Pancreas (tissue), 10 donors: ENCODE data around the gene SERPINE1. TPM values are rescaled to one million over a fixed set of nuclear protein-coding genes. Genes with fewer than 3 reads are reported as not detected.
"Not testable (repeated sequence)": the region's sequence is repeated elsewhere in the genome, so short reads cannot be mapped to it uniquely, and the experiment has no call there.

Source experiments
- ATAC-seq, 4 donors: fragments of 200-7000 bp; cut with Tn5 transposase; one replicate each; pipeline versions ENCODE4 v1.8.0 to v1.9.1; 2020; ENCODE audit warnings: mild to moderate bottlenecking in 4 of 4, moderate library complexity in 4 of 4
- DNase-seq, 6 donors: peaks; one replicate each; pipeline ENCODE4 v3.0.0-alpha.2; 2020
- FAIRE-seq: peaks from 2 replicates; lab custom pipeline; 2012; peaks lifted over from hg19 to GRCh38; lab: Jason Lieb, UNC
- H3K27ac ChIP-seq, 4 donors: fragments of 200-600 bp; sonication (generic); 1 replicate in 3 of 4; 2 replicates in 1 of 4; pipeline versions ENCODE4 v1.5.0 to v1.8.0; 2020
- H3K27me3 ChIP-seq, 4 donors: fragments of 200-600 bp; one replicate each; pipeline ENCODE4 v1.8.0; 2021
- H3K36me3 ChIP-seq, 3 donors: fragments of 200-600 bp; sonication (generic) in 1 of 3; one replicate each; pipeline versions ENCODE4 v1.5.0 to v1.8.0; 2020 to 2021
- H3K4me1 ChIP-seq, 3 donors: fragments of 200-600 bp; one replicate each; pipeline ENCODE4 v1.8.0; 2021
- H3K4me3 ChIP-seq, 4 donors: fragments of 200-600 bp; sonication (generic) in 2 of 4; one replicate each; pipeline versions ENCODE4 v1.5.0 to v1.8.0; 2020 to 2021
- H3K9me3 ChIP-seq, 4 donors: fragments of 200-600 bp; one replicate each; pipeline ENCODE4 v1.8.0; 2021
- CTCF ChIP-seq, 4 donors: fragments of 200-600 bp; sonication (generic) in 3 of 4; IDR thresholded peaks; one replicate each; pipeline versions ENCODE4 v1.5.0 to v1.8.0; 2021; ENCODE audit warnings: antibody characterized with exemption in 4 of 4
- WGBS, 2 donors: extraction: QIAGEN DNeasy Blood & Tissue Kit; methylation state at CpG; one replicate each; pipeline ENCODE4 v1.1.7; 2013; 5-methylcytosine and 5-hydroxymethylcytosine counted together
- intact Hi-C, 3 donors: fragments of 100-400 bp; cut with DNase I; formaldehyde crosslinking; loops; one replicate each; pipeline versions ENCODE4 v1.11.1 to v1.14.2; 2022
- polyA plus RNA-seq, 2 donors: library from polyadenylated mRNA; stranded (reverse); fragments of 200-250 nt; gene quantifications; one replicate each; pipeline ENCODE4 v1.2.3, GENCODE V29; 2013
- total RNA-seq, 6 donors: library from RNA; stranded (reverse); fragmentation: NEBNext Ultra II Directional in 4 of 6; extraction: Animal tissue kit (Norgen Biotek cat#: 25700) in 4 of 6; gene quantifications; one replicate each; pipeline versions ENCODE4 v1.2.1 to v1.2.4, GENCODE V29; 2021 to 2023
- donor health status: healthy with polysubstance abuse.
- donor health status: DM: no; HTN: no; CAD: no; lungs with moderate emphysema.
- donor health status: DM: no; HTN: no; CAD: no.
- donor health status: control.
- donor health status: control.
- donor health status: Bipolar disorder and iron deficiency.
- donor health status: DM: yes; HTN: yes; CAD: no.
- donor health status: DM: no; HTN: no; CAD: no.
- donor health status: DM: no; HTN: no; CAD: no.
- donor health status: DM: yes; HTN: yes; CAD: no.

The SERPINE1 gene
- total and polyA plus RNA-seq, 8 donors = 0.98 to 14.5 (median 3.7) TPM

GRCh38 chr7:101089876-101090275, 37.0 kb upstream of the SERPINE1 start:
- DNase-seq = peak in 1 of 6 donors; percentile 53
- Histone ChIP-seq H3K36me3 (peaks cover 0 to 12% (median 7%) of the 10 kb centered on the region in 3 donors), H3K27me3 (no peaks in the 10 kb centered on the region), H3K4me3 (no peak overlapping the region), H3K27ac (no peak overlapping the region), H3K9me3 (no peaks in the 10 kb centered on the region), H3K4me1 (peaks cover 0 to 2% (median 1%) of the 10 kb centered on the region in 3 donors)
- no peak for FAIRE-seq
- 94 to 95% methylated on average over 9 of the region's 9 CpGs for WGBS, 2 donors
- TF ChIP-seq CTCF (IDR thresholded peaks at IDR 0.05) = no peak
- intact Hi-C loops = no loop called here
- no peak for ATAC-seq

- WGBS, 2 donors = 95 to 98% methylated on average over 23 to 51 of the region's 53 CpGs
- ATAC-seq = not testable (repeated sequence)
These were observed 34.5 kb upstream of the SERPINE1 start for GRCh38 chr7:101092266-101092905.

GRCh38 chr7:101093906-101094305, 33.0 kb upstream of the SERPINE1 start:
- Histone ChIP-seq H3K27me3 (no peaks in the 10 kb centered on the region), H3K9me3 (no peaks in the 10 kb centered on the region), H3K4me3 (no peak overlapping the region), H3K27ac (no peak overlapping the region), H3K4me1 (no peaks in the 10 kb centered on the region), H3K36me3 (peaks cover 0 to 3% (median 0%) of the 10 kb centered on the region in 3 donors)
- DNase-seq (no peak), FAIRE-seq (no peak), ATAC-seq (no peak)
- no peak for TF ChIP-seq CTCF (IDR thresholded peaks at IDR 0.05)
- 75 to 76% methylated on average over 4 of the region's 4 CpGs for WGBS, 2 donors
- intact Hi-C loops = no loop called here

More at GRCh38 chr7:101092266-101092905, 34.5 kb upstream of the SERPINE1 start:
- H3K4me3 ChIP-seq, intact Hi-C loops, FAIRE-seq, H3K27me3 ChIP-seq, H3K4me1 ChIP-seq, H3K27ac ChIP-seq, H3K9me3 ChIP-seq: not testable (repeated sequence)
- peak in 1 of 6 donors; percentile 63 for DNase-seq
- H3K36me3 ChIP-seq = peaks cover 0 to 12% (median 7%) of the 10 kb centered on the region in 3 donors

- no peak for DNase-seq
- Histone ChIP-seq H3K4me3 (no peak overlapping the region), H3K4me1 (no peaks in the 10 kb centered on the region), H3K9me3 (no peaks in the 10 kb centered on the region), H3K36me3 (no peaks in the 10 kb centered on the region), H3K27me3 (no peaks in the 10 kb centered on the region), H3K27ac (no peak overlapping the region)
- ATAC-seq = no peak
- intact Hi-C loops = no loop called here
- TF ChIP-seq CTCF (IDR thresholded peaks at IDR 0.05) = no peak
- no peak for FAIRE-seq
- 53 to 71% methylated on average over 9 of the region's 9 CpGs for WGBS, 2 donors
These were observed 32.5 kb upstream of the SERPINE1 start for GRCh38 chr7:101094376-101094775.

GRCh38 chr7:101094791-101095375, 32.0 kb upstream of the SERPINE1 start:
- no peak overlapping the region for H3K27ac ChIP-seq
- H3K4me1 ChIP-seq = no peaks in the 10 kb centered on the region
- H3K4me3 ChIP-seq = no peak overlapping the region
- H3K27me3 ChIP-seq = no peaks in the 10 kb centered on the region
- intact Hi-C loops = no loop called here
- WGBS, 2 donors = 32 to 36% methylated on average over 12 of the region's 12 CpGs
- DNase-seq = peak in 3 of 6 donors; percentile 49 to 66 (median 50)
- no peak for FAIRE-seq
- no peaks in the 10 kb centered on the region for H3K9me3 ChIP-seq
- no peaks in the 10 kb centered on the region for H3K36me3 ChIP-seq
- TF ChIP-seq CTCF (IDR thresholded peaks at IDR 0.05) = peak; percentile 14 to 48 (median 30)
- peak; percentile 30 to 88 (median 70) for ATAC-seq
